Tibial nerve (tissue), 4 donors: ENCODE data around the gene GALNTL6. TPM values are rescaled to one million over a fixed set of nuclear protein-coding genes. Genes with fewer than 3 reads are reported as not detected.

Experiments used
- DNase-seq, 2 donors: peaks; one replicate each; pipeline ENCODE4 v3.0.0-alpha.2; 2019; ENCODE audit warnings: low spot score in 2 of 2
- H3K27ac ChIP-seq, 4 donors: fragments of 200-600 bp; sonication (generic) in 3 of 4; one replicate each; pipeline ENCODE4 v1.5.1; 2017 to 2019; ENCODE audit warnings: mild to moderate bottlenecking in 1 of 4
- H3K27me3 ChIP-seq, 2 donors: fragments of 200-600 bp; sonication (generic) in 1 of 2; one replicate each; pipeline versions ENCODE4 v1.5.1 to v1.6.0; 2017 to 2019
- H3K36me3 ChIP-seq, 3 donors: fragments of 200-600 bp; sonication (generic); one replicate each; pipeline ENCODE4 v1.5.1; 2018 to 2019
- H3K4me1 ChIP-seq, 4 donors: fragments of 200-600 bp; sonication (generic) in 3 of 4; one replicate each; pipeline ENCODE4 v1.5.1; 2017 to 2019
- H3K4me3 ChIP-seq, 4 donors: fragments of 200-600 bp; sonication (generic) in 3 of 4; one replicate each; pipeline ENCODE4 v1.5.1; 2017 to 2019; ENCODE audit warnings: mild to moderate bottlenecking in 1 of 4, moderate library complexity in 1 of 4
- H3K9me3 ChIP-seq, 4 donors: fragments of 200-600 bp; sonication (generic) in 3 of 4; one replicate each; pipeline ENCODE4 v1.5.1; 2017 to 2019
- CTCF ChIP-seq, 5 experiments: fragments of 200-600 bp in 3 of 5; fragments of 450-650 bp in 2 of 5; sonication (generic) in 3 of 5; IDR thresholded peaks; one replicate each; pipeline ENCODE4 v1.5.1; 2016 to 2019; ENCODE audit warnings: antibody characterized with exemption in 5 of 5, mild to moderate bottlenecking in 3 of 5, moderate library complexity in 2 of 5
- EP300 ChIP-seq, 2 donors: sonication (generic); formaldehyde crosslinking; IDR thresholded peaks; one replicate each; pipeline ENCODE4 v1.6.1; 2017; ENCODE audit warnings: antibody characterized with exemption in 2 of 2, mild to moderate bottlenecking in 1 of 2
- POLR2A ChIP-seq, 2 donors: fragments of 450-650 bp; IDR thresholded peaks; one replicate each; pipeline ENCODE4 v1.6.1; 2017; ENCODE audit warnings: antibody characterized with exemption in 2 of 2, mild to moderate bottlenecking in 2 of 2, moderate library complexity in 2 of 2
- WGBS, 2 donors: methylation state at CpG; one replicate each; pipeline ENCODE4 v1.1.5; 2018; 5-methylcytosine and 5-hydroxymethylcytosine counted together
- total RNA-seq, 4 donors: library from RNA; depleted of rRNA; stranded (reverse); fragments of >200 nt; gene quantifications; one replicate each; pipeline ENCODE4 v1.1.0, GENCODE V29; 2016

GALNTL6 gene
- total RNA-seq, 4 donors from 2014 or later = not detected

GRCh38 chr4:172736046-172736445, 922.8 kb downstream of the GALNTL6 start:
- 84 to 87% methylated on average over 5 of the region's 5 CpGs for WGBS, 2 donors
- Histone ChIP-seq H3K36me3 (no peaks in the 10 kb centered on the region), H3K27me3 (no peaks in the 10 kb centered on the region), H3K4me3 (no peak overlapping the region), H3K4me1 (no peaks in the 10 kb centered on the region), H3K27ac (no peak overlapping the region), H3K9me3 (peaks cover 0 to 49% (median 0%) of the 10 kb centered on the region in 4 donors)
- DNase-seq = no peak
- no peak for TF ChIP-seq POLR2A (IDR thresholded peaks at IDR 0.05)
- no peak for TF ChIP-seq CTCF (IDR thresholded peaks at IDR 0.05)
- TF ChIP-seq EP300 (IDR thresholded peaks at IDR 0.05) = no peak

GRCh38 chr4:172740434-172740833, 927.2 kb downstream of the GALNTL6 start:
- DNase-seq = no peak
- no peak overlapping the region for H3K27ac ChIP-seq
- no peaks in the 10 kb centered on the region for H3K27me3 ChIP-seq
- H3K9me3 ChIP-seq = peaks cover 0 to 26% (median 0%) of the 10 kb centered on the region in 4 donors
- H3K36me3 ChIP-seq = no peaks in the 10 kb centered on the region
- no peak for TF ChIP-seq CTCF (IDR thresholded peaks at IDR 0.05)
- no peaks in the 10 kb centered on the region for H3K4me1 ChIP-seq
- H3K4me3 ChIP-seq = no peak overlapping the region
- WGBS, 2 donors = 23 to 82% methylated on average over 1 of the region's 1 CpG

GRCh38 chr4:172750910-172751309, 937.7 kb downstream of the GALNTL6 start:
- no peaks in the 10 kb centered on the region for H3K36me3 ChIP-seq
- no peak for DNase-seq
- no peak overlapping the region for H3K27ac ChIP-seq
- WGBS, 2 donors = 84 to 87% methylated on average over 1 of the region's 1 CpG
- H3K4me3 ChIP-seq = no peak overlapping the region
- H3K27me3 ChIP-seq = no peaks in the 10 kb centered on the region
- no peaks in the 10 kb centered on the region for H3K4me1 ChIP-seq
- TF ChIP-seq POLR2A (IDR thresholded peaks at IDR 0.05) (no peak), EP300 (IDR thresholded peaks at IDR 0.05) (no peak)
- no peaks in the 10 kb centered on the region for H3K9me3 ChIP-seq

GRCh38 chr4:172751550-172751949, 938.3 kb downstream of the GALNTL6 start:
- Histone ChIP-seq H3K36me3 (no peaks in the 10 kb centered on the region), H3K27me3 (no peaks in the 10 kb centered on the region), H3K27ac (no peak overlapping the region), H3K9me3 (no peaks in the 10 kb centered on the region), H3K4me1 (no peaks in the 10 kb centered on the region), H3K4me3 (no peak overlapping the region)
- no peak for DNase-seq
- TF ChIP-seq EP300 (IDR thresholded peaks at IDR 0.05) = no peak
- TF ChIP-seq CTCF (IDR thresholded peaks at IDR 0.05) = no peak
- no peak for TF ChIP-seq POLR2A (IDR thresholded peaks at IDR 0.05)
- WGBS, 2 donors = 53 to 68% methylated on average over 2 of the region's 2 CpGs

- no peaks in the 10 kb centered on the region for H3K4me1 ChIP-seq
- no peaks in the 10 kb centered on the region for H3K27me3 ChIP-seq
- H3K27ac ChIP-seq = no peak overlapping the region
- no peak overlapping the region for H3K4me3 ChIP-seq
- TF ChIP-seq EP300 (IDR thresholded peaks at IDR 0.05) = no peak
- TF ChIP-seq CTCF (IDR thresholded peaks at IDR 0.05) = no peak
- no peak for TF ChIP-seq POLR2A (IDR thresholded peaks at IDR 0.05)
- no peak for DNase-seq
- no peaks in the 10 kb centered on the region for H3K9me3 ChIP-seq
- no peaks in the 10 kb centered on the region for H3K36me3 ChIP-seq
- WGBS, 2 donors = 78 to 82% methylated on average over 2 of the region's 2 CpGs
Observed at GRCh38 chr4:172758586-172759340, 945.6 kb downstream of the GALNTL6 start.
